ENCODE data around the gene STX1B. TPM values are rescaled to one million over a fixed set of nuclear protein-coding genes. Genes with fewer than 3 reads are reported as not detected.

The STX1B gene
- total RNA-seq, 1 donor from 2014 or later: 0.41 TPM

Other genes starting within 250 kb of the STX1B start
- 2.0 and 6.5 TPM in 2 replicates for gene CFAP119, start 248.6 kb downstream of the STX1B start, total RNA-seq
- gene RNF40, start 248.3 kb downstream of the STX1B start, total RNA-seq: 100.0 and 115 TPM in 2 replicates
- gene ZNF629, start 223.4 kb downstream of the STX1B start, total RNA-seq: 12.1 and 17.5 TPM in 2 replicates
- 44.5 and 54.5 TPM in 2 replicates for gene BCL7C, start 116.6 kb downstream of the STX1B start, total RNA-seq
- 0.19 and 0.53 TPM in 2 replicates for gene CTF1, start 114.0 kb downstream of the STX1B start, total RNA-seq
- 29.5 and 29.9 TPM in 2 replicates for gene FBXL19, start 87.1 kb downstream of the STX1B start, total RNA-seq
- gene ORAI3, start 61.6 kb downstream of the STX1B start, total RNA-seq: 40.0 and 47.3 TPM in 2 replicates
- gene SETD1A, start 52.9 kb downstream of the STX1B start, total RNA-seq: 12.5 and 24.6 TPM in 2 replicates
- gene HSD3B7, start 25.4 kb downstream of the STX1B start, total RNA-seq: 7.8 and 12.7 TPM in 2 replicates
- 36.4 and 44.7 TPM in 2 replicates for gene STX4, start 22.9 kb upstream of the STX1B start, total RNA-seq
- gene ZNF668, start 63.6 kb upstream of the STX1B start, total RNA-seq: 13.8 and 16.3 TPM in 2 replicates
- 17.6 and 22.1 TPM in 2 replicates for gene ZNF646, start 63.8 kb upstream of the STX1B start, total RNA-seq
- 0.68 and 4.8 TPM in 2 replicates for gene PRSS53, start 78.3 kb upstream of the STX1B start, total RNA-seq
- gene VKORC1, start 84.2 kb upstream of the STX1B start, total RNA-seq: 162 and 167 TPM in 2 replicates
- gene BCKDK, start 97.7 kb upstream of the STX1B start, total RNA-seq: 67.5 and 73.5 TPM in 2 replicates
- gene KAT8, start 107.0 kb upstream of the STX1B start, total RNA-seq: 29.1 and 32.6 TPM in 2 replicates
- gene PRSS8, start 125.1 kb upstream of the STX1B start, total RNA-seq: 0.12 and 1.5 TPM in 2 replicates
- gene PRSS36, start 139.4 kb upstream of the STX1B start, total RNA-seq: 0.10 TPM in 1 of 2 replicates, not detected in the other
- gene FUS, start 169.5 kb upstream of the STX1B start, total RNA-seq: 66.1 and 107 TPM in 2 replicates
- gene PYCARD, start 192.1 kb upstream of the STX1B start, total RNA-seq: 32.2 and 33.1 TPM in 2 replicates
- gene TRIM72, start 203.5 kb upstream of the STX1B start, total RNA-seq: not detected in 2 replicates
- gene PYDC1, start 206.5 kb upstream of the STX1B start, total RNA-seq: not detected in 2 replicates
- 0.10 and 0.12 TPM in 2 replicates for gene ITGAM, start 249.3 kb upstream of the STX1B start, total RNA-seq

Measured in glomerular endothelial cell (primary cell).